Esophagus mucosa (tissue), 1 donor: ENCODE measurements around the gene MAD1L1. TPM values are rescaled to one million over a fixed set of nuclear protein-coding genes. Genes with fewer than 3 reads are reported as not detected.
A peak's percentile ranks its signal among the peaks of the same experiment; 100 is the strongest.
"Not testable (repeated sequence)": the region's sequence is repeated elsewhere in the genome, so short reads cannot be mapped to it uniquely, and the experiment has no call there.

Source experiments
- ATAC-seq: fragments of 200-7000 bp; cut with Tn5 transposase; one replicate; pipeline ENCODE4 v1.9.1; 2020
- total RNA-seq: library from RNA; stranded (reverse); gene quantifications from one replicate; pipeline ENCODE4 v1.2.4, GENCODE V29; 2023
- donor health status: DM: yes; HTN: yes; CAD: no.

Gene MAD1L1
- 23.7 TPM for total RNA-seq

DNA sequence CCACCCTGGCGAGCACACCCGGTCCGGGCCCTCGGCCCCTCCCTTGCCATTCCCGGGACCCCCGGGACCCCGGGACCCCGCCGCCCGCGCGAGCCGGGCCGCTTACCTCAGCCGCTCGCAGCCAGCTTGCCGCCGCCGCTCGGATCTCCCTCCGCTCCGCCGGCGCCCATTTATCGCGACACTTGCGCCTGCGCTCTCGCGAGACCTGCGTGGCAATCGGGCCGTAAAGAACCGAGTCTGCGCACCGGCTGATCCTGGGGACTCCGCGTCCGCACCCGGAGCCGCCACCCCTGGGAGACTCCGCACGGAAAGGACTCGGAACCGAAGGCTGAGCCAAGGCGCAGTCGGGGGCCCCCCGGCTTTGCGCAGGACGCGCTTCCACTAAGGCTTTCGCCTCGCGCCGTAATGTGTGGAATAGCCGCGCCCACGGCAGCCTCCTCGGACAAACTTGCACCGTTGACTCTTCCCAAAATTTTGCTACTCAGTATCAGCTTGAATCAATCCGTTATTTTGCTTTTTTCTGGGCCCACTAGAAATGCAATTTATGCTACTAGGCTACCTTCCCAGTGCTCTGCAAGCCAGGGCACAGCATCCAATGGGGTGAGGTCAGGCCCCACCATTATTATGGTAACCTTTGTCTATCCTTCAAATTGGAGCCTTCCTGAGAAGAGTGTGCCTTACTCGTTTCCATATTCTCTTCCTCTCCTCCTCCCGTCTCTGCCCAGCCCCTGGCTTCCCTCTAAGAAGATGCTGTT, at the start of gene MAD1L1:
Gene MAD1L1 (minus strand): TSS at position 180 of the 755 bp plus-strand sequence. CDS start 2,812 bp downstream, outside the sequence.
- ATAC-seq: peak; percentile 81

DNA sequence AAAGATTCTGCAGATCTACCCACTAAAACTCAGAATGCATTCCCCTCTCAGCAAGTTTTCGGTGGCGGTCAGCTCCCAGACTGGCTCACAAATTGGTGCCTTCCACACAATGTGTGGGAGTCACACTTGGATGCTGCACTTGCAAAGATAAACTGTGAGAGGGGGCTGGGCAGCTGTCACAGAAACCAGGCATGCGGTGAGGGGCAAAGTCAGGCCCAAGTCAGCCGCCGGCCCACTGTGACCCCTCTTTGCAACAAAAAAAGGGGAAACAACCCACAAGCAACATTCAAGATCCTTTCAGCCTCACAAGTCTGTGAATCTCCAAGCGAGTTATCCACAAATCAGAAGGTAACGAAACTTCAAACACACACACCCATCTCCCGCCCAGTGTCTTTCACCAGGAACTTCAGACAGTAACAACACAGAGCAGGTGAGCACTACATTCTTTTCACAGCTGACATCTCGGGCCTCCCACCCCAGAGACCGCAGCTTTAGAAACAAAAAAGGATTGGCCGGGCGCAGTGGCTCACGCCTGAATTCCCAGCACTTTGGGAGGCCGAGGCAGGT, 49.5 kb upstream of the MAD1L1 start:
- no peak for ATAC-seq

DNA sequence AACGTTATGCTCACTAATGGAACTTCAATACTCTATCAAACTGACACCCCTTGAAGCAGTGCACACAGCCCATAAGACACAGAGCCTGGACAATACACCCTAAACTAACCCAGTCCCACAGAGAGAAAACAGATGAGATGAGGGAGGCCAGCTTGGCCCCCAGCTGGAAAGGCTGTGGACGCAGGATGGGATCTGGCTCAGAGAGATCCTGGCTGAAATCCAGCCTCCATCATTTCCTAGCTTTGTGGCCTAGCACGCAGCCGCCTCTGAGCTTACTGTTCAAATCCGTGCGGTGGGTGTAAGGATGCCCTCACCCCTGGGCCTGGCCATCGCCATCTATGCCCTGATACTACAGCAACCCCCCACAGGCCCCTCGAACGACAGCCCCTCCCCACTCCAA, 48.8 kb upstream of the MAD1L1 start:
- no peak for ATAC-seq

DNA sequence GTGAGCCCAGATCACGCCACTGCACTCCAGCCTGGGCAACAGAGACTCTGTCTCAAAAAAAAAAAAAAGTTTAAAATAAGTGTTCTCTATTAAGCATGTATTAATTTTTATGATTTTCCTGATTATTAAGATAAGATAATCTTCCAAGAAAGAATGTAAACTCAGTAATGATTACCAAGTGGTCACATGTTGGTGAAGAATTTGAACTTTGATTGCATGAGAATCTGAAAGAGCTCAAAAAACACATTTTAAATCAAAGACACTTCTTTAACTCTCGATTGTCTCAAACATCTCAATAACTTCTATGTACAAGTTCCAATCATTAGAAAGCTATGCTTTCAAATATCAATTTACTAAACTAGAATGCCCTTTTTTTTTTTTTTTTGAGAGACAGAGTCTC, 47.7 kb upstream of the MAD1L1 start:
- ATAC-seq: no peak

DNA sequence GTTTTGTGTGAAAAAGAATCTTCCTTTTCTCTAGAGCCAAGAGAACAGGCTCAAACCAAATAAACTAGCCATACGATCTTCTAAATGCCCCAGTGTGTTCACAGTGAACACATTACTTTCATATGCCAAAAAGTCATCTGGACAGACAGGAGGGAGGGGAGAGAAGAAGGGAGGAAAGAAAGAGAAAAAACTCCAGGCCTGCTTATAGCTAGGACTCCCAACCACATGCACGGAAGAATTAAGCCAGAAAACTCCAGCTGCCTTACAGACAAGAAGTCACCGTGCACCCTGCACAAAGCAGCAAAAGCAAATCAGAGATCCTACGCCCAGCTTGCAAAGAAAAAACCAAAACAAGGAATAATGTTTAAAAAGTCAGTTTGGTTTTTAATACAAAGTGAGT, 47.2 kb upstream of the MAD1L1 start:
- no peak for ATAC-seq

DNA sequence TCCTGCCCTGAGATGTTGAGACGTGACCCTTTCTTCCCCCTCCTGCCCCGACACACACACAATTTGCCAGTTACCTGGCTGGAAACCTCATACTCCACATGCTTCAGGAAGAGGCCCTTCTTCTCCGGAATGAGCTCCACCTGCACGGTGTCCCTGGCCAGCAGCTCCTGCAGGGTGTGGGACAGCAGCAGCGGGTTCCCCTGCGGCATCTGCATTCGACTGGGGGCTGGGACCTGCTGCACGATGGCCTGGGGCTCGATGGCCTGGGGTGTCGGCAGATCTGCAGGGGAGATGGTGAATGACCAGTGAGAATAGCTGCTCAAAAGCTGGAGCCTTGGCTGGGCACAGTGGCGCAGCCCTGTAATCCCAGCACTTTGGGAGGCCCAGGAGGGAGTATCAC, 45.3 kb upstream of the MAD1L1 start:
- ATAC-seq: no peak

DNA sequence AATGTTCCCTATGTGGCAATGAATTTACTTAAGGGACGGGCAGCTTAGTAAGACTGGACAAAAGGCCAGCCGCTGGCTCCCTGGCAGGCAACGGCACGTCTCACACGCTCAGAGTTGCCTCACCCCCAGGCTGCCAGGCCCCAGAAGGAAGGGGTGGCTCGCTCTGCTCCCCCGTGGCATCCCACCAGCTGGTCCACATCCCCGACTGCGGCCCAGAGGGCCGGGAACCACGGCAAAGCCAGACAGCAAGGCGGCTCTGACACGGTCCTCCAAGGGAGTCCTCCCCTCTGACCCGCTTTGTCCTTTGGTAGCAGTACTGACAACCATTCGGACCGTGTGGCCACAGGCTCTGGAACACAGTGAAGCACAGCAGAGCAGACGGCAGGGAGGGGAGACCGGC, 43.4 kb upstream of the MAD1L1 start:
- ATAC-seq: no peak

DNA sequence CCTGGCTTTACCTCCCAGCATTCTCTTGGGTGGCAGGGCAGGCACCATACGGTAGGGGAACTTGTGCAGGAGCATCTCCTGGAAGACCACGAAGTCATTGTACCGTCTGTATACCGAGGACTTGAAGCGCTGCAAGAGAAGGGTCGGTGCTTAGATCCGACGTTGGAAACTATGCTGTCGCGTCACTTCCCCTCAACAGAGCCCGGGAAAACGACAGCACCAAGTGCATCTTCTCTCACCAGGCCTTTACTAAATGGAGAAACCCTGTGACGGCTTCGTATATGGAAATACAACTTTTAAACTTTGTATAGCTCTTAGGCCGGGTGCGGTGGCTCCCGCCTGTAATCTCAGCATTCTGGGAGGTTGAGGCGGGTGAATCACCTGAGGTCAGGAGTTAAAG, 42.4 kb upstream of the MAD1L1 start:
- ATAC-seq: no peak

DNA sequence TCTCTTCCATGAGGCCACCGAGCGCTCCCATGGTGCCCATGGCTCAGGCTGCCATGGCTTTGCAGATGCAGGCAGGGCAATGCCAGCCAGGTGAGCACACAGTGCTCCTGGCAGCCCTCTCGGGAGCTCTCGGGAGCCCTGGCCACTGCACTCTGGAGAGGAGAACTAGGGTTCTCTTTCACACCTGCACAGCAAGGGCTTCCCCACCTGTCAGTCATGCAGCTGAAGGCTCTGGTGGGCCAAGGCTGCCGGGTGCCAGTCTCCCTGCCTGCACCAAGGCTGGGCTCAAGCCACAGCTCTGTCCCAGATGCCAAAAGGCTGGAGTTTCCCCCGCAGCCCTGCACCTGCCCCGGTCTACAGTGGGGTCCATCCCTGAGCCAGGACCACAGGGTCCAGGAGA, 41.9 kb upstream of the MAD1L1 start:
- no peak for ATAC-seq

DNA sequence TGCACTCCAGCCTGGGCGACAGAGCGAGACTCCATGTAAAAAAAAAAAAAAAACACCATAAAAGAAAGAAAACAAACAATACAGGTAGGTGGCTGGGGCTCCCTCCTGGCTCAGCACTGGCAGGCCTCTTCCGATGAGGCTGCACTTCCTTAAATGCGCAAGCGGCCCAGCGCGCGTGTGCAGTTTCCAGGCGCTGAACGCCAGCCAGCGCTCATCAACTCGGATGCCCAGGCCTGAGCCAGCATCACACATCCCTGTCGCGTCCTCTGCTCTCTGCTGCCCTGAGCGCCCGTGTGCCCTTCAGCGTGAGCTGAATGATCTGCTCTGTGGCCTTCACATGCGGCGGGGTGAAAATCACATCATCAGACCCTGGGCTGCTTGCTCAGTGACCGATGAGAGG, 41.1 kb upstream of the MAD1L1 start:
- ATAC-seq: no peak

DNA sequence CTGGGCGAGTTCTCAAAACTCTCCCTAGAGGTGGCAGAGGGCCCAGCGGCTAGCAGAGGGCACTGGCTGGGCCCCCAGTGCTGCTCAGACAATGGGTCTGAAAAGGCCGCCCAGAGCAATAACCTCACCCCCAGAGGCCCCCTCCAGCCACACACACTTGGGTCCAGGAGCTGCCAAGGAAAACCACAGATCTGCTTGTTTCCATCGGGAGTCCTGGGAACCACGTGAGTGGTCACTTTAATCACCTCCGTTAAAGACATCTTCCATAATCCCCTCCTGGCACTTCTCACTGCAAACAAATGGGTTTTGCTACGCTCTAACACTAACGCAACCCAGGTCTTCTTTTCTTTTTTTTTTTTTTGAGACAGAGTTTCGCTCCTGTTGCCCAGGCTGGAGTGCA, 39.3 kb upstream of the MAD1L1 start:
- ATAC-seq: no peak

DNA sequence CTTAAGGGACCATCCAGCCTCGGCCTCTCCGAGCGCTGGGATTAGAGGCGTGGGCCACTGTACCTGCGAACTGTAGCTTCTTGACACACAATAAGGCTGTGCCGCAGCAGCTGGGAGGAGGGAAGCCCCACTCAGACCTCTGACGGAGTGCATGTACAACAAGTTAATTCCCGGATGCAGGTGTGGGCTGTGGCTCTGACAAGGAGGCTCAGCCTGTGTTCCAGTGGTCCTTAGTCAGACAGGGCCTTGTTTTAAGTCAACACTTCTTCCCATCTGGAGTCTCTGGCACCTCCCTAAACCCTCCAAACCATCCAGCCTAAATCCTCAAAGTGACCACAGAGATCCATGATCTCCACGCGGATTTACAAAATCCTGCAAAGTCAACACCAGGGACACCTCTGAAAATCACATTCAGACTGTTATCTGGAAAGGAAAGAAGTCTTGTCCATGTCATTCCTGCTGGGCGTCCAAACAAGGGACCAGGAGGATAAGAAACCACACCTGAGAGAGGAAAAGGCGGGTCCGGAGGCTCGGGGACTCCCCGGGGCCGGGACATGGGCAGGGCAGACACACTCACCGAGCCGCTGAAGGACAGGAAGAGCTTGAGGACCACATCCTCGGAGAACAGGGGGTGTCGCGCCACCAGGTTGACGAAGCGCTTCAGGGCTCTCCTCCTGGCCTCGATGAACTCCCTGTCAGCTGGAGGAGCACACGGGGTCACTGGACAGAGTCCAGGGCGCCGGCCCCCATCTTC, 38.7 kb upstream of the MAD1L1 start:
- ATAC-seq: no peak

DNA sequence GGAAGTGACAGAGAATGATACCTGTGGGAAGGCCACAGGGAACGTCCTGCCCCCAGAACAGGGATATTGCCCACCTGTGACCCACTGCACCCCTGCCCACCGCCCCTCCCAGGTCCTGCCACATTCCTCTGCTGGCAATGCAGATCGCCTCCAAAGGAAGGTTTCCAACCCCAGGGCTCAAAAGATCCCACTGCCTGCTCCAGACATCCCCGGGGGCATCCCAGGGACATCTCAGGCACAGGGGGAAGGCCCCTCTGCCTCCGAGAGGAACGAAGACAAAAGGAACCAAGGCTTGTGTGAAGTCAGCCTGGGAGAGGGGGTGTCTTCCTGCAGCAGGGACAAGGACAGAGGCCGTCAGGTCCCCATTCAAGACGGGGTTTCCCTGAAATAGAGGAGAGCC, 37.8 kb upstream of the MAD1L1 start:
- ATAC-seq: no peak

DNA sequence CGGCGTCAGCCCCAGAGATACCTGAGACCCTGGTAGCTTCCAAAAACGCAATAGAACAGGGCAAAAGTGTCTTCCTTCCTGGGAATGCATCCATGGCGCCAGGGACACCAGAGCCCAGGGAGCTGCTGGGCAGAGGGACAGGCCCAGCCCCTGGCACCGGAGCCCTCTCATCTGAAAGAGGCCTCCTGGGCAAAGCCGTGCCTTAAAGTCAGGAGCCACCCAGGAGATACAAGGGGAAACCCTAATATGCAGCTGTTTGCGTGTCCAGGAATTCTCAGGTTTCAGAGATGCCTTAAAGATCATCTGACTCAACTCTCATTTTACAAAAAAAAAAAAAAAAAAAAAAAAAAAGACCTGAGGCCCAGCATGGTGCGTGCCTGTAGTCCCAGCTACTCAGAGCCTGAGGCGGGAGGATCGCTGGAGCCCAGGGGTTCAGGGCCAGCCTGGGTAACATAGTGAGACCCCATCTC, 37.3 kb upstream of the MAD1L1 start:
- ATAC-seq: no peak

DNA sequence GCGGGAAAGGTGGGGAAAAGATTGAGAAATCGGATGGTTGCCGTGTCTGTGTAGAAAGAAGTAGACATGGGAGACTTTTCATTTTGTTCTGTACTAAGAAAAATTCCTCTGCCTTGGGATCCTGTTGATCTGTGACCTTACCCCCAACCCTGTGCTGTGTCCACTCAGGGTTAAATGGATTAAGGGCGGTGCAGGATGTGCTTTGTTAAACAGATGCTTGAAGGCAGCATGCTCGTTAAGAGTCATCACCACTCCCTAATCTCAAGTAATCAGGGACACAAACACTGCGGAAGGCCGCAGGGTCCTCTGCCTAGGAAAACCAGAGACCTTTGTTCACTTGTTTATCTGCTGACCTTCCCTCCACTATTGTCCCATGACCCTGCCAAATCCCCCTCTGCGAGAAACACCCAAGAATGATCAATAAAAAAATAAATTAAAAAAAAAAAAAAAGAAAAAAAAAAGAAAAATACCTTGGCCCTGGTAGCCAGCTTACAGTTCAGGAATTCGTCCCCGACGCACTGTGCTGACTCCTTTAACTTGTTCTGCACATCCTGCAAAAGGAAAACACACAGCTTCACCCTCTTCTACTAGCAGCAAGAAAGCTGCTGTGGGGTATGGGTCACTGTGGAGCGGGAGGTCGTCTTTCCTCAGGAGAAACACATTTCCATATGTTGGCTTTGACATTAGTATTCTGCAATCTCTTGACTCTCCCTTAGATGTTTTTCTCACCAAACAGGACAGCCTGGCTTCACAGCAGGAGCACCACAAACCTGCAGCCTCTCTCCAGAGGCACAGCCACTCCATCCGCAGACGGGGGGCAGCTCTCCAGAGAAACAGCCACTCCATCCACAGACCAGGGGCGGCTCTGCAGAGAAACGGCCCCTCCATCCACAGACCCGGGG, 36.6 kb upstream of the MAD1L1 start:
- not testable (repeated sequence) for ATAC-seq

DNA sequence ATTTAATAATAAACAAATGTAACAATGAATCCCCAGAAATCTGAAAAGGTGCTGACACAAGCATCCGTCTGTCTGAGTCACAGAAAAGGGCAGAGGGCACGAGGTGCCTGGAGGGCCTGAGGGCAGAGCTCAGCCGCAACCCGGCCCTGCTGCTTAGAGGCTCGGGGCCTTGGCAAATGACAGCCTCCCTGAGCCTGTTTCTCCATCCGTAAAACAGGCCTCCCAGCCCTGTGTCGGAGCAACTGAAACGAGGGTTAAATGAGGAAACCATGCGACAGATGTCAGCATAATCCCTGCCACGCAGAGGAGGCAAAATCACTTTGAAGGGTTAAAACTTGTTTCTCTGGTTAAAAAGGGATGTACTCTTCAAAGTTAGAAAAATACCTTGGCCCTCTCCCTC, 34.2 kb upstream of the MAD1L1 start:
- peak; percentile 91 for ATAC-seq

DNA sequence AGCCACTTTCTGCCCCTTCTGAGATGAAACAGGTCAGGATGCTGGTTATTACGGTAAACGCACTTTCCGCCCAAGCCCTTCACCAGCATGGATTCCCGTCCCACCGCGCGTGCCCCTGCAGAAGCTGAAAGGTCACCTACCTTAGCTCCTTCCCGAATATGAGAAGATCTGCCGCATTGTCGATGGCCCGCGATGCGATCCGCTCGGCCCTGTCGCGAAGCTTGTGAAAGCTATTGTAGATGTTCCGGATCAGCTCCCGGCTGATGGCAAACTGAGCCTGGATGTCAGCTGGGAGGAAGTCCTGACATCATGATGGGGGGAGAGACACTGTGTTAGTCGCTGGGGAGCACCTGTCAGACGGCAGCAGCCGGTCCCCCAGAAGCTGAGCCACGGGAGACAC, 31.4 kb upstream of the MAD1L1 start:
- ATAC-seq: no peak

DNA sequence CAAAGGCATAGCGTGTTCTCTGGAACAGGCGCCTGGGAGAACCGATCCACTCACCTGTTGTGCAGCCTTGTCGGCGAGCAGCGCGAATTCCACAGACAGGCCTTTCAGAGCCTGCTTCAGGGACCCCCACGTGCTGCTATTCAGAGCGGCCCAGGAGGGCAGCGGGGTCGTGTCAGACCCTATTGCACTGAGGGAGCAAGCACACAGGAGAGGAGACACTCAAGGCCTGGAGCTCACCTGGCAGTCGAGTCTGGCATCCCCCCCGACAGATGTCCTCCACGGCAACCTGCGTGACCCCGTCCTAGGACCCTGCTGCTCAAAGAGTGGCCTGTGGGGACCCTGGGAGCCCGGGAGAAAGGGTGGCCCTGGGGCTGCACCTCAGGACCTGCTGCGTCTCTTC, 30.4 kb upstream of the MAD1L1 start:
- no peak for ATAC-seq

DNA sequence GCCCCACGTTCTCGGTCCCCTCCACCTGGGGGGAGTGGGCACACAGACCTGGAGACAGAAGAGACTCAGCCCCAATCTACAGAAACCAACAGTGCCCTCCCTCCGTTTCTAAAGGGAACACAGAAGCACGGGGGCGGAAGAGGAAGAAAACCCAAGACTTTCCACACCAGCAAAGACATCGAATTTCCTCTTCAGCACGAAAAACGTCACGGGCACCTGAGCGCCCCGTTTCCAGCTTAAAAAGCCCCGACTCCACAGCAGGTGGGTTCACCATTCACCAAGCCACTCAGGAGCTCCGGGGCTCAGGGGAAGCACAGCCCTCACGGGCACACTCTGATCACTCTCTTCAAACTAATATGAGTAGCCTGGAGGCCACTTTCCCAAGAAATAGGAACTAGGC, 28.9 kb upstream of the MAD1L1 start:
- no peak for ATAC-seq

DNA sequence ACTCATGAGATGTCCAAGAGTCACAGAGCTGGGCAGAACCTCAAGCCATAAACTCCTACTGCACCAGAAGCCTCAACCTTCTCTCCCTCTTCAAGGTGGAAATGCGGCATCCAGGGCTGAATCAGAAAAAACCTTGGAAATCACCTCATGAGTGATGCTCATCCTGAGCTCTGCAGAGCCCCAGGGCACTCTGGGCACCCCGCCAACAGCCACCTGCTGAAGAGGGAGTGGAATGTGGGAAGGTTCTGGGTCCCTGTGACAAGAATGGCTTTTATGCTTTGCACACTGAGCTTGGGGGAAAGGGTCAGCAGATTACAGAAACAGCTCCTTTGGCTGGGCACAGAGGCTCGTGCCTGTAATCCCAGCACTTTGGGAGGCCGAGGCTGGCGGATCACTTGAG, 28.1 kb upstream of the MAD1L1 start:
- ATAC-seq: no peak

DNA sequence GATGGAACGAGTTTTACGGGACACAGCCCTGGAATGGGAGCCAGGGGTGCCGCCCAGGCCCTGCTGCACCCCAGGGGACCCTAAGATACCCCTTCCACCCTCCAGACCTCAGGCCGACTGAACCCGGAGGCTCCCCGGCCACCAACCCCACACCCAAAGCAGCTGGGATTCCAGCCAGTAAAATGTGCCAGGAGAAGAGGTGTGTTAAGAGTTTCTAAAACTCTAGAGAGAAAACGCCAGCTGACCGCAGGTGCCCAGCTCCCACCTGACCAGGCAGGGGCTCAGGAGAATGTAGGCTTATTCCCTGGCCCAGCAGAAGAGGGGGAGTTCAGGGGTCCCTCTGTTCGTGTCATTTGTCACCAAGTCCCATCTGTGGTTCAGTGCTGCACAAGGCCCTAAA, 26.7 kb upstream of the MAD1L1 start:
- ATAC-seq: no peak

DNA sequence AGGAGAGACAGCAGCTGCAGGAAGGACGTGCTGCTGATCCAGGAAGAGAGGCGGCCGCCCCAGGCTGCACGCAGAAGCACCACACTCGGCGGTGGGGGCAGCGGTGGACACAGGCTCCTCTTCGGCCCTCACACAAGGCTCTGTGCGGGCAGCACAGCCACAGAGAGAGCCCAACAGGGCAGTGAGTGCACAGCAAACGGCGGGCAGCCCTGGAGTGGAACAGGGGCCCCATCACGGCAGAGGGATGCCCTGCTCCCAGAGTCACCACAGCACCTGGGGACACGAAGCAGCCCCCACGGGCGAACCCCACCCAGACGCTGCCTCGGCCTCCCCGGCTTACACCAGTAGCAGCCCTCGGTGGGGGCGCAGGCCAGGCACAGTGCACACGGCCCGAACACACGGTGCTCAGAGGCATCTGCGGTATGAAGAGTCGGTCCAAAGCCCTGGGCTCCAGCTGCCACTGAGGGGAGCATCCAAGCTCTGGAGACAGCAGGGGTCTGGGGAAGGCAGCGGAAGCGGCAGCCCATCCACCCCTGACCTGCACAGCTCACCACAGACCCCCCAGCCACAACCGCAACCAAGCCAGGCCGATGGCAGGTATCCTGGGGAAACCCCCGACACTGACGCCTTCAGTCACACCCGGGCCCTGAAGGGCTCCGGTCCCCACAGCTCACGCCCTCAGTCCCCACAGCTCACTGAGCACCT, 26.1 kb upstream of the MAD1L1 start:
- ATAC-seq: peak; percentile 27
